K562 (cell line): Measurements from ENCODE around the gene TPBGL. TPM values are rescaled to one million over a fixed set of nuclear protein-coding genes. Genes with fewer than 3 reads are reported as not detected.
A peak's percentile ranks its signal among the peaks of the same experiment; 100 is the strongest.

ENCODE experiments used
- ATAC-seq: fragments of 200-7000 bp; cut with Tn5 transposase; 3 replicates; pipeline ENCODE4 v1.9.1; 2020; ENCODE audit warnings: moderate library complexity
- BruUV-seq: library from RNA; stranded (reverse); fragments of 400-500 nt; replicated peaks from 2 replicates; lab custom pipeline; 2021; lab: Mats Ljungman, UMichigan
- CTCF ChIA-PET: fragments of 300-600 bp; formaldehyde crosslinking; extraction: SDS; loops from one replicate; lab custom pipeline; 2021; ENCODE audit warnings: low intra/inter-chr PET ratio; lab: Yijun Ruan, JAX
- POLR2A ChIA-PET: fragments of 300-600, 350-650 bp; sonication (Branson Sonifier 250); formaldehyde crosslinking; extraction: SDS; loops from one replicate; lab custom pipeline; 2021; ENCODE audit warnings: antibody characterized with exemption, inconsistent platforms; lab: Yijun Ruan, JAX
- DNase-seq, 4 experiments: peaks; one replicate each; pipeline versions ENCODE4 v3.0.0 to v3.0.0-alpha.2; 2011 to 2018; ENCODE audit warnings: low spot score in 3 of 4, mixed read lengths in 3 of 4; ENCODE audit errors: extremely low read depth in 1 of 4
- FAIRE-seq: peaks from 2 replicates; lab custom pipeline; 2011; peaks lifted over from hg19 to GRCh38; lab: Jason Lieb, UNC
- H2AFZ ChIP-seq: 2 replicates; pipeline ENCODE4 v1.6.0; 2011; ENCODE audit warnings: low read depth, low read length, control low read depth, inconsistent platforms
- H3K27ac ChIP-seq: fragments of 200-600 bp; 3 replicates; pipeline ENCODE4 v1.8.0; 2011; ENCODE audit warnings: low read depth, mild to moderate bottlenecking, control low read depth, inconsistent platforms, low read length, moderate library complexity, mixed read lengths; ENCODE audit errors: extremely low read depth
- H3K27me3 ChIP-seq, 2 experiments: fragments of 300-600 bp in 1 of 2; 2 replicates in 1 of 2; 3 replicates in 1 of 2; pipeline versions ENCODE4 v1.6.0 to v1.8.0; 2011; ENCODE audit warnings: inconsistent platforms in 2 of 2, low read length in 2 of 2, mild to moderate bottlenecking in 1 of 2, mixed read lengths in 1 of 2, moderate library complexity in 1 of 2; ENCODE audit not compliant: control insufficient read depth in 2 of 2, insufficient read depth in 2 of 2
- H3K36me3 ChIP-seq: fragments of 300-600 bp; 3 replicates; pipeline ENCODE4 v1.8.0; 2011; ENCODE audit warnings: mild to moderate bottlenecking, low read length, inconsistent platforms; ENCODE audit not compliant: control insufficient read depth, insufficient read depth
- H3K4me1 ChIP-seq, 2 experiments: fragments of 200-600 bp in 1 of 2; replicated peaks in 1 of 2; 2 replicates in 1 of 2; 3 replicates in 1 of 2; pipeline versions ENCODE4 v1.5.1 to v1.8.0; 2011; ENCODE audit warnings: inconsistent platforms in 2 of 2, low read length in 2 of 2, mild to moderate bottlenecking in 1 of 2, mixed read lengths in 1 of 2, moderate library complexity in 1 of 2; ENCODE audit not compliant: control insufficient read depth in 2 of 2, insufficient read depth in 2 of 2
- H3K4me2 ChIP-seq: 2 replicates; pipeline ENCODE4 v1.6.1; 2011; ENCODE audit warnings: low read length, control low read depth, inconsistent platforms, mixed read lengths; ENCODE audit not compliant: insufficient read depth
- H3K4me3 ChIP-seq: fragments of 200-600 bp; sonication (generic), shearing (Covaris generic); 2 replicates; pipeline ENCODE4 v1.5.1; 2016; ENCODE audit warnings: control low read depth, inconsistent platforms
- H3K79me2 ChIP-seq: fragments of 200-600 bp; 3 replicates; pipeline ENCODE4 v1.8.0; 2011; ENCODE audit warnings: low read length, inconsistent platforms; ENCODE audit not compliant: control insufficient read depth, insufficient read depth
- H3K9ac ChIP-seq, 2 experiments: 2 replicates each; pipeline versions ENCODE4 v1.6.0 to v1.6.1; 2011; ENCODE audit warnings: low read depth in 2 of 2, low read length in 2 of 2, control low read depth in 1 of 2, inconsistent platforms in 1 of 2, mild to moderate bottlenecking in 1 of 2, mixed read lengths in 1 of 2; ENCODE audit not compliant: insufficient read depth in 1 of 2
- H3K9me1 ChIP-seq: one replicate; pipeline ENCODE4 v1.6.0; 2011; ENCODE audit warnings: inconsistent platforms, mild to moderate bottlenecking, low read length, moderate library complexity; ENCODE audit not compliant: control insufficient read depth, insufficient read depth
- H3K9me3 ChIP-seq: replicated peaks from 2 replicates; pipeline ENCODE4 v1.5.1; 2011; ENCODE audit warnings: low read depth, low read length, inconsistent platforms; ENCODE audit not compliant: control insufficient read depth, insufficient read depth
- H4K20me1 ChIP-seq: replicated peaks from 2 replicates; pipeline ENCODE4 v1.6.1; 2011; ENCODE audit warnings: low read length, inconsistent platforms, mixed read lengths; ENCODE audit not compliant: control insufficient read depth, insufficient read depth
- BMI1 ChIP-seq: fragments of 150-350 bp; IDR thresholded peaks from 2 replicates; pipeline ENCODE4 v1.6.1; 2014; ENCODE audit warnings: low read length
- CREB5 ChIP-seq: fragments of 250-450 bp; sonication (Bioruptor Pico); IDR thresholded peaks from 2 replicates; pipeline ENCODE4 v1.5.0; 2020; ENCODE audit warnings: mild to moderate bottlenecking
- CTBP1 ChIP-seq: fragments of 450-650 bp; IDR thresholded peaks from 2 replicates; pipeline ENCODE4 v1.6.1; 2016; ENCODE audit warnings: borderline replicate concordance
- CTCF ChIP-seq, 3 experiments: IDR thresholded peaks in 2 of 3; conservative IDR thresholded peaks in 1 of 3; 2 replicates each; pipeline ENCODE4 v1.5.1; 2011 to 2012; ENCODE audit warnings: low read length in 3 of 3, mild to moderate bottlenecking in 3 of 3, control low read depth in 2 of 3, improper control_type of control experiment in 1 of 3, inconsistent platforms in 1 of 3, low read depth in 1 of 3, mixed read lengths in 1 of 3, moderate library complexity in 1 of 3; ENCODE audit not compliant: insufficient read depth in 2 of 3
- DACH1 ChIP-seq: fragments of 450-650 bp; IDR thresholded peaks from 2 replicates; pipeline ENCODE4 v1.6.1; 2018; ENCODE audit not compliant: partially characterized antibody
- HMGXB4 ChIP-seq: sonication (generic); formaldehyde crosslinking; IDR thresholded peaks from 2 replicates; pipeline ENCODE4 v1.8.1; 2023; ENCODE audit warnings: mild to moderate bottlenecking, missing genetic modification reagents
- MTA2 ChIP-seq: fragments of 450-650 bp; IDR thresholded peaks from 2 replicates; pipeline ENCODE4 v1.6.1; 2016; ENCODE audit warnings: low read depth
- NRF1 ChIP-seq, 2 experiments: fragments of 450-650 bp; IDR thresholded peaks in 1 of 2; conservative IDR thresholded peaks in 1 of 2; 2 replicates each; pipeline ENCODE4 v1.6.1; 2014; ENCODE audit warnings: mild to moderate bottlenecking in 2 of 2
- PCBP2 ChIP-seq: fragments of 200-400 bp; formaldehyde crosslinking; IDR thresholded peaks from 2 replicates; pipeline ENCODE4 v1.6.1; 2018; ENCODE audit warnings: low read length, low read depth, mild to moderate bottlenecking, moderate library complexity; ENCODE audit not compliant: poor library complexity, severe bottlenecking
- PURB ChIP-seq: sonication (generic); formaldehyde crosslinking; IDR thresholded peaks from 2 replicates; pipeline ENCODE4 v1.9.0; 2021; ENCODE audit warnings: low read depth, mild to moderate bottlenecking, missing genetic modification reagents
- THRAP3 ChIP-seq: fragments of 450-650 bp; IDR thresholded peaks from 2 replicates; pipeline ENCODE4 v1.6.1; 2016; ENCODE audit warnings: mild to moderate bottlenecking, inconsistent platforms, borderline replicate concordance
- ZBTB33 ChIP-seq: sonication (generic); formaldehyde crosslinking; IDR thresholded peaks from 2 replicates; pipeline ENCODE4 v1.8.1; 2023; ENCODE audit warnings: mild to moderate bottlenecking, missing genetic modification reagents
- ZBTB8A ChIP-seq: fragments of 450-650 bp; IDR thresholded peaks from 2 replicates; pipeline ENCODE4 v1.6.1; 2018; ENCODE audit warnings: mild to moderate bottlenecking, moderate library complexity; ENCODE audit not compliant: partially characterized antibody
- ZNF41 ChIP-seq: fragments of 250-450 bp; sonication (Bioruptor Pico); conservative IDR thresholded peaks from 2 replicates; pipeline ENCODE4 v1.4.0; 2020; ENCODE audit warnings: mild to moderate bottlenecking
- WGBS: fragments of 100-300 bp; shearing (Covaris generic); methylation state at CpG from one replicate; pipeline ENCODE4 v1.1.6; 2016; ENCODE audit warnings: low coverage, mixed read lengths; ENCODE audit not compliant: insufficient coverage; ENCODE audit errors: missing lambda C conversion rate; 5-methylcytosine and 5-hydroxymethylcytosine counted together
- in situ Hi-C: fragments of 300-500 bp; cut with MboI; formaldehyde crosslinking; loops from 4 replicates; pipeline ENCODE4 v1.15.0; 2018; ENCODE audit warnings: inconsistent platforms, mixed read lengths
- intact Hi-C: fragments of 100-400 bp; cut with micrococcal nuclease; formaldehyde crosslinking; loops from 2 replicates; pipeline ENCODE4 v1.14.2; 2022
- polyA plus RNA-seq, 8 experiments: library from polyadenylated mRNA; depleted of rRNA in 4 of 8; stranded (reverse) in 5 of 8; unstranded in 3 of 8; fragments of >200 nt; fragmentation: Nextera tagmentation in 2 of 8; fragmentation: Illumina TruSeq in 1 of 8; extraction: Ambion mirVana in 2 of 8; extraction: Trizol in 1 of 8; gene quantifications; 2 replicates each; pipeline versions ENCODE4 v1.2.1 to v1.2.3, GENCODE V29; 2011 to 2014; ENCODE audit warnings: inconsistent platforms in 1 of 8, missing spikeins in 1 of 8
- total RNA-seq, 7 experiments: library from RNA; depleted of rRNA in 6 of 7; stranded (reverse); fragments of >200 nt in 6 of 7; fragmentation: Illumina TruSeq in 2 of 7; extraction: Trizol in 2 of 7; gene quantifications; 2 replicates each; pipeline versions ENCODE4 v1.2.1 to v1.2.3, GENCODE V29; 2011 to 2021; ENCODE audit warnings: low replicate concordance in 1 of 7

TPBGL gene
- total and polyA plus RNA-seq, 9 of the 15 experiments (the other 6 are each of a cell fraction or from before 2014, with no cell fraction given): 0.04 to 0.11 (median 0.06) TPM; not detected in 6

GRCh38 chr11:75245356-75246005, 4.9 kb downstream of the TPBGL start:
- peak; percentile 15 for FAIRE-seq
- H3K27me3 ChIP-seq: peaks cover 21 to 32% of the 10 kb centered on the region in 2 experiments
- in situ Hi-C loops: loop anchor here (5.0 kb wide), 2 partner anchors 223 to 318 kb away; no protein-coding TSS in a partner anchor
- H3K9me3 ChIP-seq: no peaks in the 10 kb centered on the region
- BruUV-seq: no TSS peak
- intact Hi-C loops: loop anchor here (5.0 to 10.0 kb wide), 2 partner anchors 38 to 541 kb away; no protein-coding TSS in a partner anchor
- peaks cover 4% of the 10 kb centered on the region for H3K9me1 ChIP-seq
- ChIA-PET POLR2A (interaction anchor here (0.6 to 1.7 kb wide), 7 partner anchors 12 to 325 kb away, joined by 3 to 4 read pairs (median 3); partner anchors contain the start of gene SPCS2), CTCF (interaction anchor here (1.0 to 1.1 kb wide), 2 partner anchors 31 to 222 kb away, joined by 3 read pairs; no protein-coding TSS in a partner anchor)
- H4K20me1 ChIP-seq: peaks cover 5% of the 10 kb centered on the region
- no peak overlapping the region for H2AFZ ChIP-seq
- WGBS: 7% methylated on average over 5 of the region's 5 CpGs
- ATAC-seq: no peak; the same call in 2 of the 3 replicates
- H3K27ac ChIP-seq: no peak overlapping the region
- H3K4me3 ChIP-seq: no peak overlapping the region
- no peaks in the 10 kb centered on the region for H3K36me3 ChIP-seq
- H3K79me2 ChIP-seq: no peaks in the 10 kb centered on the region
- no peak overlapping the region for H3K9ac ChIP-seq
- DNase-seq: peak in 2 of 4 experiments; percentile 38 to 48
- H3K4me2 ChIP-seq: no peak overlapping the region
- peaks cover 3 to 20% of the 10 kb centered on the region in 2 experiments; a peak in 4 of 5 replicates for H3K4me1 ChIP-seq
- TF ChIP-seq ZBTB33 (CRISPR knock-in tag) (no peak), ZBTB8A (no peak), HMGXB4 (CRISPR knock-in tag) (no peak), CREB5 (CRISPR knock-in tag) (no peak), THRAP3 (no peak), ZNF41 (CRISPR knock-in tag) (no peak), CTCF (IDR thresholded peaks at IDR 0.05 in 2 of 3, conservative IDR thresholded peaks at IDR 0.05 in 1 of 3; ENCODE audit: insufficient read depth in 2 of 3, low read depth in 1 of 3, low read length in 3 of 3) (peak; percentile 46 to 51 (median 48); a peak in 5 of 6 replicates), NRF1 (conservative IDR thresholded peaks at IDR 0.05 in 1 of 2, IDR thresholded peaks at IDR 0.05 in 1 of 2) (0 out of 4 replicates have a peak, but pooled peaks of 1 of the 2 experiments have one; percentile 12), DACH1 (no peak), MTA2 (no peak), BMI1 (no peak), PURB (0 out of 2 replicates have a peak, but pooled peaks have one; percentile 28), PCBP2 (no peak), CTBP1 (0 out of 2 replicates have a peak, but pooled peaks have one; percentile 22)
